GM13977 (cell line): Measurements from ENCODE around the gene EPHA10.
"Not testable (repeated sequence)": the region's sequence is repeated elsewhere in the genome, so short reads cannot be mapped to it uniquely, and the experiment has no call there.

ENCODE experiments used
- DNase-seq: peaks from one replicate; pipeline ENCODE4 v3.0.0; 2012; ENCODE audit warnings: low spot score
- CTCF ChIP-seq: IDR thresholded peaks from 2 replicates; pipeline ENCODE4 v1.5.1; 2012; ENCODE audit warnings: mild to moderate bottlenecking, control low read depth; ENCODE audit not compliant: insufficient read depth; ENCODE audit errors: extremely low read depth, missing control alignments
- in situ Hi-C: fragments of 300-500 bp; cut with MboI; formaldehyde crosslinking; loops from one replicate; pipeline ENCODE4 v1.12.0; 2022; ENCODE audit warnings: low sequenced_read_pairs, low pct_unique_long_range_greater_than_20kb, mixed read lengths, inconsistent platforms; ENCODE audit not compliant: unreplicated experiment

EPHA10 gene

GRCh38 chr1:37748565-37748964, 16.4 kb downstream of the EPHA10 start:
- in situ Hi-C loops = no loop called here
- TF ChIP-seq CTCF = no peak
- DNase-seq = no peak

GRCh38 chr1:37746806-37747205, 18.1 kb downstream of the EPHA10 start:
- no peak for TF ChIP-seq CTCF
- no peak for DNase-seq
- in situ Hi-C loops = no loop called here

GRCh38 chr1:37741662-37742061, 23.3 kb downstream of the EPHA10 start:
- DNase-seq = no peak
- in situ Hi-C loops = no loop called here
- TF ChIP-seq CTCF = no peak

- in situ Hi-C loops = no loop called here
- TF ChIP-seq CTCF = no peak
- no peak for DNase-seq
These were observed 23.8 kb downstream of the EPHA10 start for GRCh38 chr1:37741130-37741529.

GRCh38 chr1:37739222-37739621, 25.7 kb downstream of the EPHA10 start:
- no peak for DNase-seq
- TF ChIP-seq CTCF = no peak
- in situ Hi-C loops = no loop called here

GRCh38 chr1:37738619-37739018, 26.3 kb downstream of the EPHA10 start:
- DNase-seq, in situ Hi-C loops: not testable (repeated sequence)

- DNase-seq, in situ Hi-C loops: not testable (repeated sequence)
These were observed 26.9 kb downstream of the EPHA10 start for GRCh38 chr1:37737975-37738374.
